NK-92 (cell line): ENCODE results near the gene ADAM23.

Experiments
- DNase-seq: peaks from one replicate; lab custom pipeline; 2025; ENCODE audit not compliant: unreplicated experiment; lab: John Stamatoyannopoulos, UW

The ADAM23 gene

DNA sequence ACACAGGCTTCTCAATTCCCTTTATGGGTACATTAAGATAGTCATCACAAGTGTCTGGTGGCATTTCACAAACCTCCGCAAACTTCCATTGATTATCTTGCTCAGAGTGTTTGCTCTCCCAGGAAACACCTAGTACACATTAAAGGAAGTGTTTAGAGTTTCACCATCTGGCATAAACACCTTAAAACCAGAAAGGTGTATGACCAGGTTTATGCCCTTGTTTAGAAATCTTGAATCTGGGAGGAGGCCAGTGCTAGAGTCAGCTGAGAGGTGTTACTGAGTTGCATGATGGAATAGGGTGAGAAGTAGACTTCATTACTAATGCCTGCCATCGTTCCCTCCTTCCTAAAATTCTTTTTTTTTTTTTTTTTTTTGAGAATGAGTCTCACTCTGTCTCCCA lies 120.0 kb downstream of the ADAM23 start:
- DNase-seq = no peak

DNA sequence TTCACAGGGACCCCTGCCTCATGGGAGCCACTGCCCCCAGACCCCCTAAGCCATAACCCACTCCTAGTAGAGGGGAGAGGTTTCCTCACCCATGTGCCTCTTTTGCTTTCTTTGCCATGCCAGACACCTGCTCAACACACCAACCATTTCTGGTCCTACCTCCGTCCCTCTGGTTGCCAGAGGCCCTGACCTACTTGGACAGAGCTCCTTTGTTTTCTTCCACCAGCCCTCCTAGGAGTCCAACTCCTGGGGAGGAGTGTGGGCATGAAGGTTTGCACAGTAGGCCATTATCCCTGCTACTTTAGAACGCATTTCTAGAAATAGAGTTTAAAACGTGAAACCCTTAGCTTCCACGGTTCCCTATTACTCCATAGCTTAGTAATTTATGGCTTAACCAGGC lies 122.3 kb downstream of the ADAM23 start:
- no peak for DNase-seq

DNA sequence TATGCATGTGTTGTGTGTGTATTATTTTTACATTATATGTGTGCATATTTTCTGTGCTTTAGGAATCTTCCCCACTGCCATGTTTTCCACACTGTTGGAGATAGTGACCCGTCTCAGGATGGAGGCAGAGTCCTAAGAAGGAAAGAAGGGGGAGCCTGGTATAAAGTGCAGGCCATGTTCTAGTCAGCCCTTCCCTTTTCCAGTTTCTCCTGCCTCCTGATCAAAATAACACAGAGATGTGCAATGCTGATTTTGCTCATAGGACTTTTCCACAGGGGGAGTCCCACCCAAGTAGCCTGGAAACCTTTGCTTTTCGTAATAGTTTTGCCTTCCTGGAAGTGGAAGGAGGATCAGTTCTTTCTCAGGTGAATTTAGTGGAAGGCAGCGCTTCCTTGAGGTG lies 126.1 kb downstream of the ADAM23 start:
- DNase-seq = no peak

DNA sequence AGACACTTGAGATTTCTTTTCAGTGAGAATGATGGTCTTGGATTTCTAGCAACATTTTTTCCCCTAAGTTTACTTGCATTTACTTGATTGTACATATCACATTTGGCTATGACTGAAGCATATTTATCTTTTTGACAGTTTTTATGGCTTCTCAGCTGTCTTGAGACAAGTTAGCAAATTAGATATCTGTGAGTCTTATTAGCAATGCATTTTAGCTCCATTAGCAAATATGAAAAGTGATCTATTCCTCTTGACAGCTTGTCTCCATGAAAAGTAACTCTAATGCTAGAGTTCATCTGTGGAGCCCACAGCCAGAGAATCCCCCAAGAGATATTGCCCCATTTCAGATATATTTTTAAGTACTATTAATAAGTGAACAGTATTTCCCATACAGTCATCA lies 126.9 kb downstream of the ADAM23 start:
- DNase-seq = no peak

DNA sequence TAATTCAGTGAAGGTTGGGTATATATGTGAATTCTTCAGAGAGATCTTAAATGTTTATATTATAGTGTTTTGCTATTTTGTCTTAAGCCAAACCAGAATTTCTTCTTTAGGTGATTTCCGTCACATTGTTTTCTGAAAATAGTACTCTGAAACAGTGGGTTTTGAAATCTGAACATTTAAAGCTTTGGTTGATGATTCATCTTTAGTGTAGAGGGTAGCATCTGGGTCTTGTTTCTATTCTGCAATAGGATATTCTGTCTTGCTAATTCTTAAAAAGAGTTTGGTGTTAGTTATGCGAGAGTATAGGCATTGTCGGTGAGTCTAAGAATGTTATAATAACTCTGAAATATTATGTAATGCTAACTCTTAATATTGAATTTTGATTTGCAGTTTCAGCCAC lies 129.4 kb downstream of the ADAM23 start:
- no peak for DNase-seq

DNA sequence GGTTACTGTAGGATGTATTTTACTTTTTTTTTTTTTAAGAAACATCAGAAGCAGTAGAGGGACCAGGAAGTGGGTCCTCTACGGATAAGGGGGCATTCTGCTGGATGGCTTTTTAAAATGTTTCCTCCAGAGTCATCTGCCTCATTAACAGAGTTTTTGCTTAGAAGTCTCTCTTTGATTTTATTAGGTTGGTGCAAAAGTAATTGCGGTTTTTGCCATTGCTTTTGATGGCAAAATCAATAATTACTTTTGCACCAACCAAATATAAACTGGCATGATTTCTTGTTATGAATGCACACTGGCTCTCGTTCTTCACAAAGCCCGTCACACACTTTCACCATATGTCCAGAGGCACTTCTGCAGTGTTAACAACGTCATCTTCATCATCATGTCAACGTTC lies 130.5 kb downstream of the ADAM23 start:
- DNase-seq = no peak

DNA sequence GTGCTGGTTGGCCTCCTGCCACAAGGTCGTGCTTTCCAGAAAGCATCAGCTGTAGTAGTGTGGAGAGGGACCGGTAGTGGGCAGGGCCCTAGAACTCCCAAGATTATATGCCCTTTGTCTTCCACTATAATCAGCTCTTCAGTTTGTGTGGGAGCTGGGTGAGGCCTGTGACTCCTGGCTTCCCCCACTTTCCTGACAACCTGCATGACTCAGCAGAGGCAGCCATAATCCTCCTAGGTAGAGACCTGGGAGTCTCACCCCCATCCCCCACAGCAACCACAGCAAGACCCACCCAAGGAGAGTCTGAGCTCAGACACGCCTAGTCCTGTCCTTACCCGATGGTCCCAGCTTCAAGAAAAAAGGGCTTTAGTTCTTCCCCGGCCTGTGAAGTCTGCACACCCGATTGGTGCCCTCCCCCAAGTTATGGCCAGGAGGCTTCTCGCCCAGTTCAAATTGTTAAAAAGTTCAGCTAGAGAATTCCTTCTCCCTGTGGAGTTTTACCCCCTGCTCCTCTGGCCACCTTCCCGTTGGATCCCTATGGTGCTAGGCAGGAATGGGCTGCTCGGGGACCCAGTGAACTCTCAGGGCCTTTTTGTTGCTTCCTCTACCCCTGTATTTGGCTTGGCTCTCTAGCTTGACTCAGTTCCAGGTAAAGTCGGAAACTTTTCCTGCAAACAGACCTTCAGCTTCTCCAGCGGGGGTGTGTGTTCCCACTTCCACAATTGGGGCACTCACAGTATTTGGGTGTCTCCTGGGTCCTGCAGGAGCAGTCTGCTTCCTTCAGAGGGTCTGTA lies 141.2 kb downstream of the ADAM23 start:
- DNase-seq = no peak

DNA sequence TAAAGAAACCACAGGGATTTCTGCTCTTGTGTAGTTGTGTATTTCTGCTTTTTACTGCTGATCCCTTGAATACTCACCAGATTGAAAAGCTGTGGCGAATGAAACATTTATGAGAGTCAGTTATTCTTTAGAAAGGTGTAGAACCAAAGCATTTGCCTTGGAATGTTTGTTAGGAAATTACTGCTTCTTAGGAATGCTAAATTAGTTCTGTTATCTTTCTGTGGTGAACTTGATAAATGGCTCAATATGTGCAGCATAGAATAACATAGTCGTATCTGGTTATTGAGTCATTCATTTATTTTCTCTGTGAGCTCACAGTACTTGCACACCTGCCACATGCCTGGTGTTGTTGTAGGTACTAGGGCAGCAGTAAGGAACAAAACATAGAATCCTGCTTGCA lies 142.0 kb downstream of the ADAM23 start:
- no peak for DNase-seq

DNA sequence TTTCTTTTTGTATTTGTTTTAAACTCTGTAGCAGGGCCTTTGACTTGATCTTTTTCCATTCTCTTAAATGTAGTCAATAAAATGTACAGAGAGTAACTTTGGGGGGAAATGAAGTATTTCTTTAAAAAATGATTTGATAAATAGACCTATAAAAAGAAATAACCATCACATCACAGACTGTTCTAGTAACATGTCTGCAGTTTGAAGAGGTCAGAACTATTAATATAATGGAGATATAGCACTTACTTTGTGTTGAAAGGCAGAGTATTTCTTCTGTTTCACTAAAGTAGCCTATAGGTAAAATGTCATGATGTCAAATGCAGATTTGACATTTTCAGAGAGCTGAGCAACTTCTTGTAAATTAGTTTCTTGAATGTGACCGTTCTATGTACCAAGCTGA lies 143.3 kb downstream of the ADAM23 start:
- DNase-seq = no peak

DNA sequence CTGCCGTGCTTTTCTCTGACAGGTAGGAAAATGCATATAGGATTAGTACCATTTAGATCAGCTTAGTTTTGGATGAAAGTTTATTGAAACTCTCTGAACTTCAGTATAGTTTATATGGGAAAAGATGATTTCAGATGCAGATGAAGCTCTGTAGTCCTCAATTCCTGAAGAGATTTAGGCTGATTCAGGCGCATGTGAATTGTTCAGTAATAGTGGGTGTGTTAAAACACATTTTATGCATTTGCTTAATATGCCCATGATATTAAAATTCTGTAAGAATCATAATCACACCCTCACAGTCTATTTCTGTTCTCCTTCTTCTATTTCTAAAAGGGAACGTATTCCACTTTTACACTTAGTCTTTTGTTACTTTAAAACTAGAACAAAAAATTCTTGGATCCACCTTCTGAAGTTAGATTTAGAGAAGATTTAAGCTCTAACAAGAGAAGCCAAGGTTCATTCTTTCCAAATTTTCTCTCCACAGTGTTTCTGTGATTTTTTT lies 154.4 kb downstream of the ADAM23 start:
- no peak for DNase-seq

DNA sequence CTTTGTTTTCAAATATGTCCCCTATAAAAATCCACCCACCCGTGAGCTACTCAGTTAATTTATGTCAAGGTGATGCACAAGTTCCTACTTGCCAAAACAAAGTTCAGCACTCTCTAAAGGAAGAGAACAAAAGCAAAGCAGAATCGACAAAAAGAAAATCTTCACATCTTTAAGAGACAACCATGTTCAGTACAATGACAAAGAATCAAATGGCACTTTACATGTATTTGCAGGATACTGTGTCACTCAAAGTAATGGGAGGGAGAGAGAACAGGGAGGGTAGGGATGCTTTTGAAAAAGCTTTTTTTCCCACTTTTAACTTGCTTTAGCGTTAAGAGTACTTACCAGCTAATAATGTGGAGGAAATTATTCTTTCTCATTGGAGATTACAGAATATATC lies 159.9 kb downstream of the ADAM23 start:
- DNase-seq = no peak

DNA sequence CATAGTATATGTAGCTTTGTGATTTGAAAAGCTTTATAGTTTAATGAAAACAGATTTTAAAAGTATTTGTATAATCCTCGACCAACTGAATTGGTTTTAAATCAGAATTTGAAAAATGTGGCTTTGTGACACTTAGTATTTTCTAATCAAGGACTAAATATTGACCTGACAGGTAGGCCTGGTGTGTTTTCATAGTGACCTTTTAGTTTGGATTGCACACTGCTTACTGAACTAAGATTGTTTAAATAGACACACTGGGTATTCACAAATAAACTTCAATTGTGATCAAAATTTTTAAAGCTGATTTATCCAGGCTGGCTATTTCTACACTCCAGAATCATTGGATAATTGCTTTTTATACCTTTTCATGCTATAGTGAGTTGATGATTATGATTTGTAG lies 167.1 kb downstream of the ADAM23 start:
- DNase-seq = no peak

DNA sequence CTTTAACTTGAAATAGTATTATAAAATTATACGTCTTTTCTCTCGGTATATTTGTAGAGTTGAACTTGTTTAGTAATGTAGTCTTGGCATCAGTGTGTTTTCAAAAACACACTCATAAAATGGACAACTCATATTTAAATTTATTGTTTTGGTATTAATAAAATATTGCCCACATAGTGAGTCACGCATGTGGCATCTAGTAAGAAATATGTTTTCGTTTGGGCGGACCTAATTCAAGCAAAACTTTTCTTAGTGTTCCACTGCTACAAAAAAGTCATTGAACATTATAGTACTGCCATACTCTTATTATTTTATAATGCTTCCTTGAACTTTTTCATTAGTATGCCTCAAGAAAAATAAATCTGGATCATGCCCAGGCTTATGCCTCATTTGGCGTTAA lies 167.9 kb downstream of the ADAM23 start:
- no peak for DNase-seq

DNA sequence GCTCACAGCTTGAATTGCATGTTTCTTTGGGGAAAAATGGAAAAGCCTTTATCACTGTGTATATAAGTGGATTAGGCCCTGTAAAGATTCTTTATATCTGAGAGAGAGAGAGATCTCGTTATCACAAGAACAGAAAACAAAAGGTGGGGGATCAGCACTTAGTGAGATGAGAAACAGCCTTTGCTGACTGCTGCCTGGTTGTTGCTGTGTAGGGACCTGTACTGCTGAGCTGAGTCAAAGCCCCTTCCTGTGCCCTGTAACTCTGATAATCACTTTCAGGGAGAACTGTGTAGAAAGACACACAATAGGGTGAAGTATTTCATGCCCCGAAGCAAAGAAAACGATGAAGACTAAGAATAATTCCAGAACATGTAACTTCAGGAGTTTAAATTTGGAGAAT lies 168.4 kb downstream of the ADAM23 start:
- no peak for DNase-seq

DNA sequence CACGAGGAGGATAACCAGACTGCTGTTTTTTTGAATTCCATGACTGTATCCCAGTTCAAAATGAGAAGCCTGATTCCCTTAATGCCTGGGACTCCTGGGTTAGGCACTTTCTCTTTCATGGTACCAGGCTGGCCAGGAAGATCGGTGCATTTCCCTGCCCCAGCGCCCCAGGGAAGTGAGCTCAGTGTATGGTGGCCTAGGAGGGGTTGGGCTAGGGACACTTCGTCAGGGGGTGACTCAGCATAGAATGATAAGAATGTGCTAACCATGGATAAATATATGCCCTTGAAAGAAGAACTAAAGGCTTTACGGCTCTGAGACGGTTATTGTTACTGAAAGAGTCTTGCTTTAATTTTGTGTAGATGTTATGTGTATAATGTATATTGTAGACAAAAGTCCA lies 171.5 kb downstream of the ADAM23 start:
- DNase-seq = no peak

DNA sequence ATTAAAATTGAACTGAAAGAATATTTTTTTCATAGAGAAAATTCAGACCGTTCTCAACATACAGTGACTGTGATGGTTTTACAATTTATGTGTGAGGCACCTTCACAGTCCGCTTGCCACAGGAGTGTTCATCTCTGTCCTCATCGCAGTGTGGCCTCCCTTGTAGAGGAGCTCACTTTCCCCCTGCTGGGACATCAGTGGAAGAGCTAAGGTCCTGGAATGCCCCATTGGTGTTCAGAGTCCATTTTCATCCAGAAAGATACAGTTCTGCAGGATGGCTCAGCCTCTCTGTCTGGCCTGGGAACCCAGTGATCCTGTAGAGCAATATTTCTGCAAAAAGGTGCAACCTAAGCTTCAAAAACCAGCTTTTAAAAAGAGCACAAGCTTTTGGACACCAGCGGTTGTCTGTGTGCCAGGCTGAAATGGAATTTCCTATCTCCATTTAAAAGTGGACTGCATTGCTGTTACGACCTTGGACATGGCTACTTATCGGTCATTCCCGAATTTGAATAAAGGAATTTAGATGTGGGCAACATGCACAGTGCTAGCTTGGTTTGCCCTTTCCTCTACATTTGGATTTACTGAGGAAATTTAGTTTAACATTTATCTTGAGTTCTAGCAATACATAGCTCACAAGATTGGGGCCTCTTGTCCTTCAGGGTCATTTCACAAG lies 172.2 kb downstream of the ADAM23 start:
- no peak for DNase-seq

DNA sequence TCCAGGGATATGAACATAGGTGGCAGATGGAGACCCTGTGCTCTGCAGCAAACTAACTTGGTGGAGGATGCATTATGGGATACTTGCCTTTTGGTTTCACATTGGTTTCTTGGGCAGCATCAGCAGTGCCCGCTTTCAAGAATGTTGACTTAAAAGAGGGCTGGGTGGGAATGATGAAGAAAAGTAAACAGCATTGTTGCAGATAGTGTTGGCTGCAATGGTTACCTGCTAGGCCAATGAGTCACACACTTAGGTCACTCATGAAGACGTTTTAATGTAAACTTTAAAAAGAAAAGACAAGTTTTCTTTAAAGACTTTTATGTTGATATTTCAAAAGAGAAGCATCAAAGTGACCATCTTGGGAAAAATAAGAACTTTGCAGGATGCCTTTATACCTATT lies 172.8 kb downstream of the ADAM23 start:
- DNase-seq = no peak

DNA sequence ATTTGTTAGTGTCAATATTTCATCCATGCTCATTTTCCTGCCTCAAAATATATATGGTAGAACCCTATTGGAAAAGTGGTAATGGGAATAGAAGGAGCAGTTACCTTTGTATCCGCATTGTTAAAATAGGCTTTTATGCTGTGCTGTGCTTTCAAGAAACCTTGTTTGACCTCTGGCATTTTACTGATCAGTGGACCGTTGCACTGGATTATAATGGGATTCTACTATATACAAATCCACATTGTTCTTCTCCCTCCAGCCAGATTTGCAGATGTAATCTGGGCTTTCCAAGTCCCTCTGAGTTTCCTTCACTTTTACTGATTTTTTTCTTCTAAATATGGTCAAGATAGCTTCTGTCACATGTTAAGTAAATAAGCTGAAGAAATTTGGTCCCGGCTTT lies 175.7 kb downstream of the ADAM23 start:
- DNase-seq = no peak

DNA sequence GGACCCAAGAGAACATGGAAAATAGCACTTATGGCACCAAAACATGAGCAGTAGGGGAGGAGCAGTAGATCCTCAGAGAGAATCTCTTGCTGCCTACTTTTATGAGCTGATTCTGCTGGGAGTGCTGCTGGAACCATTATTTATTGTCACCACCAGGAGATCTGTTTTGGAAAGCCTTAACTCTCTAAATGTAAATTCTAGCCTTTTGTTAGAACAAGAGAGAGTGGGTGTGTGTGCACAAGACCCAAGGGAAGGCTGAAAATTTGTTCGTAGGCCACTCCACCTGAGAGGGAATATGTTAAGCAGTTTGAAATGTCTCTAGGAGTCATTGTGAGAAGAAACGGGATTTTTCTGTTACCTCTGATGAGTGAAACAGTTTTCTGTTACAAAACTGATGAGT lies 182.8 kb downstream of the ADAM23 start:
- no peak for DNase-seq

DNA sequence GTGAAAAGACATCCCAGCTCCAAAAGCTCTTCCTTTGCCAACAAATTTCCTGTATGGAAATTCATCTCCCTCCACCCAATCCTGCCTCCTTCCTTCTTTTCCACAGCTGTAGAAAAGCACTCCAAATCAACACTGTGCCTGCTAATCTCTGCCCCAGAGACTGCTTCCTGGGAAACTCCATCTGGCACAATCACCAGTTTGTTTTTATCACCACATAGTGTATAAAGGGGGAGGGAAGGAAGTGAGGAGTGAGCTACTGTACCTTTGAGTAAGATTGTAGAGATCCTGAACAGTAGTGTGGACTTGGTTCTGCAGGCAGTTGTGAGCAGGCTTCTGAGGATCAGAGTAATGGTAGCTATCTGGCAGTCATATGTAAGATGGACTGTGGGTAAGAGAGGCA lies 184.3 kb downstream of the ADAM23 start:
- no peak for DNase-seq

DNA sequence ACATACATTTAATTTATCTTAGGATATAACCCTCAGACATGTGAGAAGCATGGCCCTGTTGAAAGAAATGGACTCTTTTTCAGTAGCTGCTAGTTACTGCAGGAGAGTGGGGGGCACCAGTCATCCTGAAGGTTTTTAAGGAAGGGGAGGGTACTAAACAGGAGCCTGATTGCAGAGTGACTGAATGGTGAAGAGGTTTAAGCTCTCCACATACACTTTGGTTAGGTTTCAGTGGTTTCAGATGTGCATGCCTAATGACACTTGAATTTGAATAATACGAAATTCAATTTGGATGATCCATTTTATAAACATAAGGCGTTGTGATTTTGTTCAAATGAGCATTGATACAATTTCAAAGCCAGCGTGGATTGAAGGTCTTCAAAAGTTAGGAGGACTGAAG lies 188.0 kb downstream of the ADAM23 start:
- no peak for DNase-seq

DNA sequence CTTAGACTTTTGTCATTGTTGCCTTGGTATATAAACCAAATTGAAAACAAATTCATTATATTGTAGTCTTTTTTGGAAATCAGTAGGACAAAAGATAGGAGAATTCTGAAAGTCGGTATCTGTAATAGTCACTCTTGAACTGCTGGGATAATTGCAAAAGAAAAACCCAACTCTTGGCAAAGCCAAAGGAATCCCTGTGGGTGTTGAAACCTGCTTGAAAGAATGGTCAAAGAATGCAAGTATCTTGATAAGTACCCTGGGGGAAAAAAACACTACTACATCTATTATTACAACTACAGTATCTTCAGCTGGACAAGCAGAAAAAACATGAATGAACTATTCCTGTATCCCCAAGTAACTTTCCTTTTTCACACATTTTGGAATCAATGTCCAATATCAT lies 191.7 kb downstream of the ADAM23 start:
- no peak for DNase-seq

DNA sequence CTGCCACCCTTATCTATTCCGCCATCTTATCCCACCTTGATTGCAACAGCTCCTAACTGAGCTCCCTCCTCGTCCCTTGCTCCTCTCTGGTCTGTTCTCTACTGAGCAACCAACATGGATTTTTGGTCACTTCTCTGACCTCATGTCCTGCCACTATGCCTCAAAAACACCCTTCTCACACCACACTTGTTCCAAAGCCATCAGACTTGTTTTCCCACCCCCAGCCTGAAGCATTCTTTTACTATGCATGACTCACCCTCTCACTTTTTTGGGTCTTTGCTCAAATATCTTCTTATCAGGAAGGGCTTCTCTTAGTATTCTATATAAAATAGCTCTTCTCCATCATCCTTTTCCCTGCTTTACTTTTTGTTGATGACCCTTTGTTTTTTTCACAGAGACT lies 196.3 kb downstream of the ADAM23 start:
- DNase-seq = no peak
